ENCODE measurements around the gene PWWP2B.
A peak's percentile ranks its signal among the peaks of the same experiment; 100 is the strongest.
"Not testable (repeated sequence)": the region's sequence is repeated elsewhere in the genome, so short reads cannot be mapped to it uniquely, and the experiment has no call there.

The PWWP2B gene

DNA sequence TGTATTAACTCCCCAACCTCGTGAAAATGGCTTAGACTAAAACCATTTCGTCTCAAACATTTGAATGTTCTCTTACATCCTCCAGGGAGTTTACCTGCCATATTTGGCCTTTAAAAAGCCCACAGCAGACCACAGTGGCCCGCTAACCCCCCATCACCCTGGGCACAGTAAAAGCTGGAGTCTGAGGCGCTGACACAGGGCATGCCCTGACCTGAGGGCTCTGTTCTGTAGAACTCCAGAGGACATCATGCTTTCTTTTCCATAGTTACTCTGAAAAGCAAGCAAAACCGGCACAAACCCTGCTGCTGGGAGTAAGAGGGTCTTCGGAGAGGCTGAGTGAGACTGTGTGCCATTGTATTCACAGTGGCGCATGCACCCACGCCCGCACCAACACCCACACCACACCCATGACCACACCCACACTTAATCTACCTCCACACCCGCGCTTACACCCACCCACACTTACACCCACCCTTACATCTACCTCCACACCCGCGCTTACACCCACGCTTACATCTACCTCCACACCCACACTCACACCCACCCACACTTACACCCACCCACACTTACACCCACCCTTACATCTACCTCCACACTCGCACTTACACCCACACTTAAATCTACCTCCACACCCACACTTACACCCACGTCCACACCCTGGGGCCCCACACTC is 32.9 kb upstream of the PWWP2B start:
- DNase-seq, result peak in 2 of 4 experiments; percentile 48 to 74

DNA sequence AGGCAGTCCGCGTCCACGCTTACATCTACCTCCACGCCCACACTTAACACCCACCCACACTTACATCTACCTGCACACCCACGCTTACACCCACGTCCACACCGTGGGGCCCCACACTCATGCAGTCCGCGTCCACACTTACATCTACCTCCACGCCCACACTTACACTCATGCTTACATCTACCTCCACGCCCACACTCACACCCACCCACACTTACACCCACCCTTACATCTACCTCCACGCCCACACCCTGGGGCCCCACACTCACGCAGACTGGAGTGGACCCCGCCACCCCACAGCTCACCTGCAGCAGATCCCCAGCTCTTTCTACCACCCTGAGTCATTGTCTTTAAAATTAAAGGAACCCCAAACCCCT is 32.4 kb upstream of the PWWP2B start:
- peak in 2 of 4 experiments; percentile 24 to 39 for DNase-seq

DNA sequence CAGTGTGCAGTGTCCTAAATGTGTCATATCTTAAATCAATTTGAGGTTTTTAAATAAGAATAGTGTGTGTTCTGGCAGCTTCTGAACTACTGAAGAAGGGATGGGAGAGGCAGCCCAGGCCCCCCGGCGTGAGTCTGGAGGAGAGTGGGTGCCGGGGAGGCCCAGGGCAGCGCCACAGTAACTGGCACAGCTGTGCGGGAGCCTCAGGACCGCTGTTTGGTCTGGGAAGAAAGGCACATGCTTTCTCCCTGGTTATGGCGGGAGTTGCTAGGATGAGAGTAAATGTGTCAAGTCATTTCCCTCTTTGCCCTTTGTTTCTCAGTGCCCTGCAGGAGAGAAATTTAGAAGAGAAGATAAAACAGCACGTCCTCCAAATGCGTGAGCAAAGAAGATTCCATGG is 31.9 kb upstream of the PWWP2B start:
- DNase-seq, result no peak

DNA sequence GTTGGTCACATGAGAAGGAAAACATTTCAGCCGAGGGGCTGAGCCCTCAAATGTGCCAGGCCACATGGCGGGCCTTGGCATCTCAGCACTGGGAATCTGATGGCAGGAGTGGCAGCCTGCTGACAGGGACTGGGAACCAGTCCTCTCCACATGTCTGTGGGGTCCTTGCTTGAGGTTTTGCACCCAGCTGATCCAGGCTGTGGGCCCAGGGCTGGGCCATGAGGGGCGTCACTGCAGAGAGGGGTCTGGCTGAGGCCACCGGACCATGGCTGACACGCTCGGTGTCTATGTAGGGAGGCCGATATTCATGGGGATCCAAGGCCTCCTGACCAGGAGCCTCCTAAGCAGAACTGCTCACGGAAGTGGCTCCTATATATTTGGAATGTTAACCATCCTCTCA is 31.0 kb upstream of the PWWP2B start:
- no peak for DNase-seq

DNA sequence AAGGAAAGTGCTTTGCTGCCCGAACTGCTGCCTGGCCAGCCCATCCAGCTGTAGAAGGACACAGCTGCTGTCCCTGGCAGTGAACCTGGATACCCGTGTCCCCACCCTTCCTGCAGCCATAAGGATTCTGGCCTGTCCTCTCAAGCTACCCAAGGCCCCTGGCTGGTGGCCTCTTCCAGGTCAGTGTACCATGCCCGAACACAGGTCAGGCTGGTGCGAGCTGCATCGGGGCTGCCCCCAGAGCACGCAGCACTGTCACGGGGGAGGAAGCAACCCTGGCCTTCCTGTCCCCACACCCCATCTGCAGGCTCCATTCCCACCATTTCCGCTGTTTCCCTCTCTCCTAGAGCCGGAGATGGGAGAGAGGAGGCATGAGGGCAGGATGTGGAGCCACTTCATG is 30.5 kb upstream of the PWWP2B start:
- no peak for DNase-seq

DNA sequence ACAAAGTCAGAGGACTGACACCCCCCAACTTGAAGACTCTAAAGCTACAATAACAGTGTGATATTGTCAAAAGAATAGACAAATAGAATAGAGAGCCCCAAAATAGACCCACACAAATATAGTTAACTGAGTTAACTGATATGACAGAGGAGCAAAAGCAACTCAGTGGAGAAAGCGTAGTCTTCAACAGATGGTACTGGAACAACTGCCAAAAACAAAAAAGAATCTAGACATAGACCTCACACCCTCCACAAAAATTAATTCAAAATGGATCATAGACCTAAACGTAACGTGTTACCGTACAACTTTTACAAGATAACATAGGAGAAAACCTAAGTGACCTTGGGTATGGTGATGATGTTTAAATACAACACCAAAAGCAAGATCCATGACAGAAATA is 28.6 kb upstream of the PWWP2B start:
- DNase-seq, result no peak

DNA sequence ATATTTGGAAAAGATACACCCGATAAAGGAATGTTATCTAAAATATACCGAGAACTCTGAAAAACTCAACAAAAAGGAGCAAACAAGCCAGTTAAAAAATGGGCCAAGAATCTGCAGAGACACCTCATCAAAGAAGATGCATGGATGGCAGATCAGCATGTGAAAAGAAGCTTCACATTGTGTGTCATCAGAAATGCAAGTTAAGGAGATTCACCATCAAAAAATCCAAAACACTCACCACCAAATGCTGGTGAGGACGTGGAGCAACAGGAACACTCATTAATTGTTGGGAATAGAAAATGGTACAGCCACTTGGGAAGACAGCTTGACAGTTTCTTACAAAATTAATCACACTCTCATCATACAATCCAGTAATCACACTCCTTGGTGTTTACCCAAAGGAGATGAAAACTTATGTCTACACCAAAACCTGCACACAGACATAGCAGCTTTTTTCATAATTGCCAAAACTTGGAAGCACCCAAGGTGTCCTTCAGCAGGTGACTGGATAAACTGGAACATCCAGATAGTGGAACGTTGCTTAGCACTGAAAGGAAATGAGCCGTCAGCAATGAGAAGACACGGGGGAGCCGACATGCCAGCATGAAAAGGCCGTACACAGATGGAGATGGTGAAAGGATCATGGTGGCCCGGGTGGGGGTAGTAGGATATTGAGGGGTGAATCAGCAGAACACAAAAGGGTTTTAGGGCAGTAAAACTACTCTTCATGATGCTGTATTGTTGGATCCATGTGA is 27.9 kb upstream of the PWWP2B start:
- no peak for DNase-seq

DNA sequence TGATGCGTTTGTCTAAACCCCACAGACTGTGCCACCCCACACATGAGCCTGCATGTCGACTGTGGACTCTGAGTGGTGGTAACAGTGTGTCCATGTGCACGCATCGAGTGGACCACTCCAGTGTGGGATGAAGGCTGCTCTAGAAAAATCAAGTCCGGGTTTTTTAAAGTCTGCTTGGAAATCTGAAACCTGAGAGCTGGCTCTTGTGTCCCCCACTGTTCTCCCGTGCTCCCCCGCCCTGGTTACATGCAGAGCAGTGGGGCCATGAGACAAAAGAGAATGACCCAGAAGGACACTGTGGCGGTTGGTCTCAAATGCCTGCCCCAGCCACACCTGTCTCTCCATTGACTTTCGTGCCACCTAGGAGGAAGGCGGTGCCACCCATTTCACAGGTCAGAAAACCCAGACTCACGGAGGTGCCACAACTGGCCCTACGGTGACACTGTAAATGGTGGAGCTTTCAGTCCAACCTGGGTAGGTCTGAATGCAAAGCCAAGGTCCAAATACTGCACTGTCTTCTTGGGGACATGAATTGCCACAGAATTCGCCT is 27.3 kb upstream of the PWWP2B start:
- no peak for DNase-seq

DNA sequence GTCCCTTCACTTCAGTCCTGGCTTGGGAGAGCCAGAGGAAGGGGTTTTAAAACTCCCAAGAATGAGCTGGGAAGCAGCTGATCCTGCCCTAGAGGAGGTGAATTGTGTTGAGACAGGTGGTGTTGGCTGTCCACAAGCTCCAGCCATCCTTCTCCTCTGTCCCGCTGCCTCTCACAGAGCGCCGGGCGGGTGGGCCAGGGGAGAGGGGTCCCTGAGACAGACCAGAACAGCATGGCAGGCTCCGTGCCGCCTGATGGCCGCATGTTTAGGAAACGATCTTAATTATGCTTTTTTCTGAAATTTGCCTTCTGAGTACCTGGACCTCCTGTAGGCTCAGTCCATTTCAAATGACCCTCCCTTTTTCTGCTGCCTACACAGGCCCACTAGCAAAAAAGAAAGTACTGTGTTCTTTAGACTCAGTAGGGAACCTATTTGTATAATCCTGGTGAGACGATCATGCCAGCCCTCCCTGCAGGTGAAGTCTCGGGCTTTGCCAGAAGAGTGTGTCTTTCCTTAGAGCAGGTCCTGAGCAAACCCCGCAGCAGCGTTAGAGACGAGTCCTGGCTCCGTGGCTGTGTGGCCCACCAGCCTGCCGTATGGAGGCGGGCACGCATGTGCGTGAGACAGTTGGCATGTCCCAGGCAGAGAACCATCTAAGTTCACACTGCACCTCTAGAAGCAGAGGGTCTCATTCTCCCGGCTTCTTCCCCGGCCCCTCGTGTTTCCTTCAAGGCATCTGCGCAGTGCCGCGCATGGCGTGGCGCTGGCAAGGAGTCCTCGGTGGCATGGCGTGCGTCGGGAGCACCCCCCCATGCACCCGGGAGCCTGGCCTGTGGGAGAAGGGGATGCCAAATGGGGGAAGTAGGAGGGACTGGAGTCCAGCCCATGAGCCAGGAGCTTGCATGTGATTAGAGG is 26.3 kb upstream of the PWWP2B start:
- DNase-seq, result no peak

DNA sequence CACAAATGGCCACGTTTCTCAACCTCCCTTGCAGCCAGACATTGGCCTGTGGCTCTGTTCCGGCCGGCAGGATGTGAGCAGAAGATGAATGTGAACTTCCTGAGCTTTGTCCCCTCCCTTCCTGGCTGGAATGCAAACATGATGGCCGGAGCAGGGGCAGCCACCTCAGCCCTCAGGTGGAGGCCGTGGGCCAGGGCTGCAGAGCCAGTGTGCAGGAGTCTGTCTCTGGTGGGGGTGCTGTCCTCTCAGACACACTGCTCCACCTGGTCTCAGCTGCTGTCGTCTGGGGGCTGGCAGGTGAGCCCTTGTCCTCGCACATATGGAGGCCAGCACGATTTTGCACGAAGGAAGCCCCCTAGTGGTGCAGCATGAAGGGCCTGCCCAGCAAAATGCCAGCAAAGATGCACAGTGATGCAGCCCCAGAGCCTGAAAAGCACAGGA is 25.3 kb upstream of the PWWP2B start:
- no peak for DNase-seq

DNA sequence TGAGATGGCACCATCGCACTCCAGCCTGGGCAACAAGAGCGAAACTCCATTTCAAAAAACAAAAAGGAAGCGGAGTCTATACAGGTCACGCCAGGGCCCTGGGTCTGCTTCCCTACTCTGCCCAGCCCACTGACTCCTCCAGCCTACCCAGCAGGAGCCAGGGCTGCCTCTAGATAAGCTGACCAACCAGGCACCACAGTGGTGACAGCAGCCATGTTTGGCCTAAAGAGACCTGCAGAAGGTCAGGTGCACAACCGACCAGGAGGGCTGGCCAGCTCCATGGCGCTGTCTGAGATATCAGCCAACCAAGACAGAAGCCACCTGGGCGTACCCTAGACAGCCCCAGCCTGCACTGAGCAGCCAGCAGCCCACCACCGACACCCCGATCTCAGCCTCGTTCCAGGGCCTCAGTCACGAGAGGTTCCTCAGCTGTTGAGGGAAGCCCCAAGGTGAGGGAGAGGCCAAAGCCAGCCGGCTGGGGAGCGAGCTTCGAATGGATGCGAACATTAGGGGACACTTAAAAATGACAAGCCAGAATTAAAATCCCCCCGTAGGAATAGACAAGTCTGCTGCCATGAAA is 24.4 kb upstream of the PWWP2B start:
- no peak for DNase-seq

DNA sequence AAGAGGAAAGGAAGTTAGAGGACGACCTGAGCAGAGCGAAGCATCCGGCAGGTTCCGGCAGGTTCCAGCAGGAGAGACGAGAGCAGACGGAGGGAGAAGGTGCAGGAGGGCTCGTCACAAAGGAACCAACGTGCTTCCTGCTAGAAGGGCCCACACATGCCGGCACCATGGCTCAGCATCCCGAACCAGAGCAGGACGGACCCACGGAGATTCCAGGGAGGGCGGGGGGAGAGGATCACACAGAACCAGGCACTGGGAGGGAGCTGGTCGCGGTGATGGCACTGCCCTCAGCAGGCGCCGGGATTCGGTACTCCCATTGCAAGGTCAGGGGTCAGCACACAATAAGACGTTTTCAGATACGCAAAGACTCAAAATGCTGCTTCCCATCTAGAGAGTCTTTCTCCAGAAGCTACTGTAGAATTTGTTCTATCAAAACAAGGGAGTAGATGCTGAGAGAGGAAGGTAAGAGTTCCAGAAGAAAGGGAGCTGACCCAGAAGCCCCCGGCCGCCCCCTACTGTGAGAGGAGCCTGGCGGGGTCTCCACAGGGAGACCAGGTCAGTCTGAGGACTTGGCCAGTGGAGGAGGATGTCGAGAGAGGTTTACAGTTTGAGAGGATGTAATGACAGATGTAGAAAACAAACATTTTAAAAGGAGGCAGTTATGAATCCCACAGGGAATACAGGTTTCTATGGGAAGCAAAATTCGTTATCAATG is 23.6 kb upstream of the PWWP2B start:
- no peak for DNase-seq

DNA sequence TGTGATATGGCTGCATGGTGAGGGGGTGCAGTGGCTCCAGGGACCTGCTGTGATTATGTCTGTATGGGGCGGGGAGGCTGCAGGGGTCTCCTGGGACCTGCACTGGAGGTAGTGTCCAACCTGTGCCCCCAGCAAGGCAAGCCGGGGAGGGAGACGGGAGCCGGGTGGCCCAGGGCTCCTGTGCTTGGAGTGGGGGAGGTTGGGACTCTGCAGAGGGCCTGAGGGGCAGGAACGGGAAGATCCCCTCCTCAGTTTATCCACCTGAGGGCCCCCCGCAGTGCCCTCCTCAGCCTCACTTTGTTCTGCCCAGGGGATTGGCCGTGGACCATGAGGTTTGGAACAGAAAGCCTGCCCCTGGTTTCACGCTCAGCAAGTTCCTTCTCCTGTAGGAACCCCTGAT is 22.8 kb upstream of the PWWP2B start:
- DNase-seq, result no peak

DNA sequence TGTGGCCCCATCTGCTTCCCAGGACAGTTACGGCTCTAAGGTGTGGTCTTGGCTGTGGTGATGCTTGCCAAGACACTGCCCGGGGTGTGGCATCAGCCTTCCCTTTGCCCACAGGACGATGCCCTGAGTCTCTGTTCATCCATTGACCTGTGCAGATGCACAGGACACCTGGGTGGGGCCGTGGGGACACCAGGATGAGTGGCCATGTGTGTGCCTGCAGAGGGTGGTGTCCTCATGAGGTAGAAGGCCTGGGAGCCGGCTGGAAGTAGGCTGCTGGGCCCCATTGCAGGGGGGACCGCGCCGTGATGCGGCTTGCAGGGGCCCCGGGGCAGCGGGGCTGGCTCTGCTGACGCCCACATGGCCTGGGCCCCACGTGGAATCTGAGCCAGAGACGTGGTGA is 22.4 kb upstream of the PWWP2B start:
- no peak for DNase-seq

DNA sequence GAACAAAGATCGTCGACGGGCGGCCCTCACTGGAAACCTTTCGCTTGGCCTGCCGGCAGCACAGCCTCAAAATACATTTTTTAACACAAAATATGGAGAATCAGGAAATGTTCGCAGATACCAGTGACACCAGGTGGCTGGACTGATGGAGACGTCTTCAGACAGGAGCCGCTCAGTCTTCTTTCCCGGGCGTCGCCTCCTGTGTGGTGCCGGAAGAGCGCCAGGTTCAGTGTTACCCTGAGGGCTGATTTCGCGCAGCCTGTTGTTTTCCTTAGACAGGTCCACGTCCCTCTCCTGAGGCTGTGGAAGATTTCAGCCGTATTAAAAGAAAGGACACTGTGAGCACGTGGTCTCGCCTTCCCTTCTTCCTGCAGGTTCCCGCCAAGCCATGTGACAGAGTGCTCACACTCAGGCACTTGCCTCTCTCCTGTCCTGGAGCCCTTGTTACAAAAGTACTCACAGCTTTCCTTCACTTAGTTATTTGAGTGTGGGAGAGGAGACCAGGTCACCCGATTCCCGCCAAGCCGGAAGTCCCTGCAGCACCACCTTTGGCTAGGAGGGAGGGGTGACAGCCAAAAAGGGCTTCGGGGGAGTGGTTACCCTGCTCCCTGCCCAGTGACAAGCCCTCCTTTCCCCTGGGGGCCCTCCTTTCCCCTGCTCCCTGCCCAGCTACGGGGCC is 21.7 kb upstream of the PWWP2B start:
- no peak for DNase-seq

DNA sequence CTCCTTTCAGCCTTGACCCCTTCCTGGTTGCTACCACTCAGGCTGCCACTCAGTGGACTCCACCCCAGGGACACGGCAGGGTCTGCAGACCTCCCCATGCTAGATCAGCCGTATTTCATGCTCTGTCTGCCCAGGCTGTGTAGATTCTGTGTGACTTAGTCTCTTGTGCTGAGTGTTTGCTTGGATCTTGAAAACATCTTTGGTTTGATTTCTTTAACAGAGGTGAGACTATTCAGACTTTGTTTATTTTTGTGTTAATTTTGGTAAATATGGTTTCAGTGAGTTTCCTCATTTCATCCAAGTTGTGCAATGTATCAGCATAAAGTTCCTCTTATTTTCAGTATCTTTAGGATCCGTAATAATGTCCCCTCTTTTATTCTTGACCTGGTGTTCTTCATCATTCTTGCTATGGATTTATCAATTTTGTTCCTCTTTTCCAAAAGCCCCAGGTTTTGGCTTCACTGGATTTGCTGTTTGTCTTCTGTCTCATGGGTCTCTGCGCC is 21.2 kb upstream of the PWWP2B start:
- DNase-seq, result no peak

DNA sequence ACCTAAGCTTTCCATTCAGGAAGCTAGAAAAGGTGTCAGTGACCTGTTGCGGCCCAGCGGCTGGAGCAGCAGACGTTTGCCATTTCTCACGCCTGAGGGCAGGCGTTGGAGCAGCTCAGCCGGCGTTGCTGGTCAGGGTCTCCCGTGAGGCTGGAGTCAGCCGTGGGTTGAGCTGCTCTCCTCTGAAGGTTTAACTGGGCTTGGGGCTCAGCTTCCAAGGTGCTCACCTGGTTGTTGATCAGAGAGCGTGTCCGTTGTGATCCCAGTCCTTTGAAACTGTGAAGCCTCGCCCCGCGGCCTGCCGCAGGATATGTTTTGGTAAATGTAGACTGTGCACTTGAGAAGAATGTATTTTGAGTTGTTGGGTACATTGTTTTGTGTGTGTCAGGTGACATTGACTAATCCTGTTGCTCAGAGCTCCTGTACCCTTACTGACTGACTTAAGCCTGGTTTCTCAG is 20.6 kb upstream of the PWWP2B start:
- no peak for DNase-seq

DNA sequence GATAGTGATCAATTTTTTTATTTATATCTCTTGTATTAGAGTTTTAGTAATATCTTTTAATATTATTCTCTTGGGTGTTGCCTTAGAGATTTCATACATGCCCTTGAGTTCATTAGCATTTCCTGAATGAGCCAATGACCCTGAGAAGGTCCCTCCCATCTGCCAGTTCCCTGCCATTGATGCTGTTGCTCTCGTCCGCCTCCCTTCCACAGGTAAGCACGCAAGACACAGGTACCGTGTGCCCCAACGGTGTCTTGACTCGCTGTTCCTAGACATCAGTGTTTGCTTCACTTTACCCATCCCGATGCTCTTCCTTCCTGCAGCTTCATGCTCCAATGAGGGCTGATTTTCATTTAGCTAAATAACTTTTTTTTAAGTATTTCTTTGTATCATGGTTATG is 19.7 kb upstream of the PWWP2B start:
- no peak for DNase-seq

DNA sequence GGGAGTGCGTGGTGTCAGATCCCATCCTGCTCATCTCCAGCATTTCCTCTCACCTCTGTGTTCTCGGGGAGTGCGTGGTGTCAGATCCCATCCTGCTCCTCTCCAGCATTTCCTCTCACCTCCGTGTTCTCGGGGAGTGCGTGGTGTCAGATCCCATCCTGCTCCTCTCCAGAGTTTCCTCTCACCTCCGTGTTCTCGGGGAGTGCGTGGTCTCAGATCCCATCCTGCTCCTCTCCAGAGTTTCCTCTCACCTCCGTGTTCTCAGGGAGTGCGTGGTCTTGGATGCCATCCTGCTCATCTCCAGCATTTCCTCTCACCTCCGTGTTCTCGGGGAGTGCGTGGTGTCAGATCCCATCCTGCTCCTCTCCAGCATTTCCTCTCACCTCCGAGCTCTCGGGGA is 18.0 kb upstream of the PWWP2B start:
- not testable (repeated sequence) for DNase-seq

DNA sequence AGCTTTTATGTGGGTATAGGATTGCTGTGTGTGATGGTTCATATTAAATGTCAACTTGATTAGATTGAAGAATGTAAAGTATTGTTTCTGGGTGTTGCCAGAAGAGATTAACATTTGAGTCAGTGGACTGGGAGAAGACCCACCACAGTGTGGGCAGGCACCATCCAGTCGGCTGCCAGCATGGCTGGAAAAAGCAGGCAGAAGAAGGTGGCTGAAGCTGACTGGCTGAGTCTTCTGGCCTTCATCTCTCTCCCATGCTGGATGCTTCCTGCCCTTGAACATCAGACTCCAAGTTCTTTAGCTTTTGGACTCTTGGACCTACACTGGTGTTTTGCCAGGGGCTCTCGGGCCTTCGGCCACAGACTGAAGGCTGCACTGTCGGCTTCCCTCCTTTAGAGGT is 16.0 kb upstream of the PWWP2B start:
- not testable (repeated sequence) for DNase-seq

DNA sequence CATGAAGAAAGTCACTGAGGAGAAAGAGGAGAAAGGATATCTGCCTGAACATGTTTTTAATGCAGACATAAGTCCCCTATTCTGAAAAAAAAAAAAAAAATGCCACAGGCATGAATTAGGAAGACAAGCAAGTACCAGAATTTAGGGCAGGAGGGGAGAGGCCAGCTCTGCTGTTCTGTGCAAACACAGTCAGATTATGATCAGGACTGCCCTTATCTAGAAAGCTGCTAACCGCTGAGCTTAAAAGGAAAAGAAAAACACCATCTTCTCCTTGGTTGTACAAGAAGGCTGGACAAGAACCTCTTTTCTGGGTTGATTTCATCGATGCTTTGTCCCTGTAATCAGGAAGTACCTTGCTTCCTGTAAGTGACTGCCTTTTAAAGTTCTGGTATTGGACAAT is 15.3 kb upstream of the PWWP2B start:
- DNase-seq, result no peak
